ENCODE measurements around the gene GAPVD1. TPM values are rescaled to one million over a fixed set of nuclear protein-coding genes. Genes with fewer than 3 reads are reported as not detected.

GAPVD1 gene
- total RNA-seq, 2 donors from 2014 or later = 44.4 to 48.4 TPM

GRCh38 chr9:125396799-125397198, 135.2 kb downstream of the GAPVD1 start:
- H3K4me3 Mint-ChIP-seq = no peak overlapping the region
- H3K27me3 Mint-ChIP-seq (ENCODE audit: insufficient read depth) = no peaks in the 10 kb centered on the region
- no peaks in the 10 kb centered on the region for H3K9me3 ChIP-seq (ENCODE audit: control insufficient read depth, low read length)
- 92 to 95% methylated on average over 2 to 6 of the region's 6 CpGs for WGBS, 2 experiments (ENCODE audit: insufficient coverage in 1 of 2, insufficient read length in 1 of 2)
- no peaks in the 10 kb centered on the region for H3K9me3 Mint-ChIP-seq
- no peak overlapping the region for H3K27ac ChIP-seq (ENCODE audit: low read depth, low read length)
- no peak for TF ChIP-seq CTCF (conservative IDR thresholded peaks at IDR 0.05)
- no peaks in the 10 kb centered on the region for H3K4me1 ChIP-seq (ENCODE audit: control insufficient read depth, insufficient read depth, low read length)
- H3K36me3 Mint-ChIP-seq (ENCODE audit: low read depth) = no peaks in the 10 kb centered on the region
- no peak for DNase-seq
- no peak overlapping the region for H3K27ac Mint-ChIP-seq
- no peak overlapping the region for H3K4me3 ChIP-seq (ENCODE audit: low read length)
- no peaks in the 10 kb centered on the region for H3K27me3 ChIP-seq (ENCODE audit: control insufficient read depth, insufficient read depth, low read length, poor library complexity, severe bottlenecking)
- no peaks in the 10 kb centered on the region for H3K36me3 ChIP-seq (ENCODE audit: control insufficient read depth, insufficient read depth, low read length)
- H3K9ac ChIP-seq (ENCODE audit: extremely low read depth, low read length, poor library complexity, severe bottlenecking) = no peak overlapping the region
- H3K4me1 Mint-ChIP-seq = peaks cover 3% of the 10 kb centered on the region

- H3K27me3 ChIP-seq (ENCODE audit: control insufficient read depth, insufficient read depth, low read length, poor library complexity, severe bottlenecking) = no peaks in the 10 kb centered on the region
- no peaks in the 10 kb centered on the region for H3K36me3 ChIP-seq (ENCODE audit: control insufficient read depth, insufficient read depth, low read length)
- H3K9me3 ChIP-seq (ENCODE audit: control insufficient read depth, low read length) = no peaks in the 10 kb centered on the region
- H3K4me3 Mint-ChIP-seq = no peak overlapping the region
- no peak overlapping the region for H3K27ac Mint-ChIP-seq
- WGBS, 2 experiments (ENCODE audit: insufficient coverage in 1 of 2, insufficient read length in 1 of 2) = 86 to 93% methylated on average over 10 to 11 of the region's 11 CpGs
- H3K27ac ChIP-seq (ENCODE audit: low read depth, low read length) = no peak overlapping the region
- H3K4me3 ChIP-seq (ENCODE audit: low read length) = no peak overlapping the region
- H3K4me1 ChIP-seq (ENCODE audit: control insufficient read depth, insufficient read depth, low read length) = no peaks in the 10 kb centered on the region
- no peaks in the 10 kb centered on the region for H3K36me3 Mint-ChIP-seq (ENCODE audit: low read depth)
- no peaks in the 10 kb centered on the region for H3K27me3 Mint-ChIP-seq (ENCODE audit: insufficient read depth)
- no peak for DNase-seq
- H3K9ac ChIP-seq (ENCODE audit: extremely low read depth, low read length, poor library complexity, severe bottlenecking) = no peak overlapping the region
- no peaks in the 10 kb centered on the region for H3K9me3 Mint-ChIP-seq
- TF ChIP-seq CTCF (conservative IDR thresholded peaks at IDR 0.05) = no peak
- H3K4me1 Mint-ChIP-seq = peaks cover 3% of the 10 kb centered on the region
Measured at GRCh38 chr9:125397736-125398135, 136.1 kb downstream of the GAPVD1 start.

- TF ChIP-seq CTCF (conservative IDR thresholded peaks at IDR 0.05) = no peak
- no peak overlapping the region for H3K4me3 Mint-ChIP-seq
- H3K27me3 Mint-ChIP-seq (ENCODE audit: insufficient read depth) = no peaks in the 10 kb centered on the region
- H3K4me1 Mint-ChIP-seq = peaks cover 3% of the 10 kb centered on the region
- no peaks in the 10 kb centered on the region for H3K36me3 Mint-ChIP-seq (ENCODE audit: low read depth)
- Histone ChIP-seq H3K27ac (ENCODE audit: low read depth, low read length) (no peak overlapping the region), H3K9me3 (ENCODE audit: control insufficient read depth, low read length) (no peaks in the 10 kb centered on the region), H3K36me3 (ENCODE audit: control insufficient read depth, insufficient read depth, low read length) (no peaks in the 10 kb centered on the region), H3K4me1 (ENCODE audit: control insufficient read depth, insufficient read depth, low read length) (no peaks in the 10 kb centered on the region), H3K4me3 (ENCODE audit: low read length) (no peak overlapping the region), H3K27me3 (ENCODE audit: control insufficient read depth, insufficient read depth, low read length, poor library complexity, severe bottlenecking) (no peaks in the 10 kb centered on the region), H3K9ac (ENCODE audit: extremely low read depth, low read length, poor library complexity, severe bottlenecking) (no peak overlapping the region)
- no peak for DNase-seq
- H3K9me3 Mint-ChIP-seq = no peaks in the 10 kb centered on the region
- no peak overlapping the region for H3K27ac Mint-ChIP-seq
- 83% methylated on average over 1 of the region's 1 CpG; no CpG with 5 or more reads in 1 of the 2 experiments for WGBS, 2 experiments (ENCODE audit: insufficient coverage in 1 of 2, insufficient read length in 1 of 2)
Measured at GRCh38 chr9:125398243-125398642, 136.6 kb downstream of the GAPVD1 start.
